DND-41 (cell line): Measurements from ENCODE around the gene PCNT.

ENCODE experiments used
- ATAC-seq: fragments of 200-7000 bp; cut with Tn5 transposase; 3 replicates; pipeline ENCODE4 v1.9.1; 2021; ENCODE audit warnings: low read depth; ENCODE audit not compliant: insufficient read depth
- DNase-seq: peaks from one replicate; pipeline ENCODE4 v3.0.0-alpha.2; 2020
- H2AFZ ChIP-seq: 2 replicates; pipeline ENCODE4 v1.6.0; 2012; ENCODE audit warnings: low read depth, low read length
- H3K27ac ChIP-seq: 2 replicates; pipeline ENCODE4 v1.5.1; 2012; ENCODE audit warnings: low read length, inconsistent platforms
- H3K27me3 ChIP-seq: fragments of 200-600 bp; sonication (generic); 2 replicates; pipeline ENCODE4 v1.6.0; 2012; ENCODE audit warnings: low read length, mild to moderate bottlenecking, inconsistent platforms; ENCODE audit not compliant: insufficient read depth, poor library complexity
- H3K36me3 ChIP-seq: 2 replicates; pipeline ENCODE4 v1.5.1; 2012; ENCODE audit warnings: low read length, inconsistent platforms; ENCODE audit not compliant: insufficient read depth
- H3K4me1 ChIP-seq: 2 replicates; pipeline ENCODE4 v1.5.1; 2012; ENCODE audit warnings: mild to moderate bottlenecking, low read length; ENCODE audit not compliant: insufficient read depth
- H3K4me2 ChIP-seq: 2 replicates; pipeline ENCODE4 v1.6.0; 2012; ENCODE audit warnings: mild to moderate bottlenecking, moderate library complexity, low read length, inconsistent platforms; ENCODE audit not compliant: insufficient read depth
- H3K4me3 ChIP-seq, 2 experiments: fragments of 200-600 bp in 1 of 2; shearing (Covaris generic) in 1 of 2; 2 replicates each; pipeline ENCODE4 v1.5.1; 2012 to 2016; ENCODE audit warnings: inconsistent platforms in 2 of 2, low read length in 2 of 2, mild to moderate bottlenecking in 2 of 2, low read depth in 1 of 2, moderate library complexity in 1 of 2
- H3K79me2 ChIP-seq: 2 replicates; pipeline ENCODE4 v1.6.0; 2012; ENCODE audit warnings: low read length, inconsistent platforms; ENCODE audit not compliant: insufficient read depth
- H3K9ac ChIP-seq: 2 replicates; pipeline ENCODE4 v1.6.0; 2012; ENCODE audit warnings: low read depth, mild to moderate bottlenecking, inconsistent platforms, low read length, moderate library complexity
- H3K9me3 ChIP-seq: 2 replicates; pipeline ENCODE4 v1.5.1; 2012; ENCODE audit warnings: low read length, moderate library complexity, mild to moderate bottlenecking, inconsistent platforms; ENCODE audit not compliant: insufficient read depth, severe bottlenecking
- H4K20me1 ChIP-seq: 2 replicates; pipeline ENCODE4 v1.6.0; 2012; ENCODE audit warnings: low read length; ENCODE audit not compliant: insufficient read depth
- CTCF ChIP-seq: IDR thresholded peaks from 2 replicates; pipeline ENCODE4 v1.5.1; 2012; ENCODE audit warnings: borderline replicate concordance, low read length, moderate library complexity, mild to moderate bottlenecking; ENCODE audit not compliant: poor library complexity, severe bottlenecking; ENCODE audit errors: extremely low read depth
- EZH2 ChIP-seq: IDR thresholded peaks from 3 replicates; pipeline ENCODE4 v1.6.1; 2012; ENCODE audit warnings: borderline replicate concordance, low read depth, mild to moderate bottlenecking, moderate library complexity, low read length, inconsistent platforms; ENCODE audit not compliant: severe bottlenecking

PCNT gene

GRCh38 chr21:46336603-46337002 lies 12.6 kb downstream of the PCNT start:
- Histone ChIP-seq H3K36me3 (peaks cover 73% of the 10 kb centered on the region), H4K20me1 (peaks cover 30% of the 10 kb centered on the region), H3K9ac (no peak overlapping the region), H3K79me2 (peaks cover 79% of the 10 kb centered on the region), H3K4me1 (no peaks in the 10 kb centered on the region), H3K4me2 (no peak overlapping the region), H3K9me3 (no peaks in the 10 kb centered on the region), H3K27me3 (no peaks in the 10 kb centered on the region), H2AFZ (no peak overlapping the region), H3K27ac (no peak overlapping the region), H3K4me3 (no peak overlapping the region)
- no peak for TF ChIP-seq EZH2
- no peak for TF ChIP-seq CTCF
- ATAC-seq (no peak), DNase-seq (no peak)

DNA sequence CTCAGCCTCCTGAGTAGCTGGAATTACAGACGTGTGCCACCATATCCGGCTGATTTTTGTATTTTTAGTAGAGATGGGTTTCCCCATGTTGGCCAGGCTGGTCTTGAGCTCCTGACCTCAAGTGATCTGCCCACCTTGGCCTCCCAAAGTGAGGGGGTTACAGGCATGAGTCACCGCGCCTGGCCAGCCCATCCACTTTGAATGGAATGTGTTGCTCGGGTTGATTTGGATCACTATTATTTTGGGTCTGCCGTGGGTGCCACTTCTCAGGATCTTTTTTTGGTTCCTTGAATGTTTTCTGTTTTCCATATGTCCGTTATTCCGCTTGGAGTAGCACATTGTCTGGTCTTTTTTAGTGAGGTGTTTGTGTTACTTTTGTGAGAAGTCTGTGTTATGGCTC lies 17.0 kb downstream of the PCNT start:
- Histone ChIP-seq H3K4me1 (no peaks in the 10 kb centered on the region), H2AFZ (no peak overlapping the region), H3K9me3 (no peaks in the 10 kb centered on the region), H3K27ac (no peak overlapping the region), H3K9ac (no peak overlapping the region), H3K27me3 (no peaks in the 10 kb centered on the region), H3K4me3 (no peak overlapping the region), H3K79me2 (peaks cover 90% of the 10 kb centered on the region), H3K4me2 (no peak overlapping the region), H4K20me1 (peaks cover 43% of the 10 kb centered on the region), H3K36me3 (peaks cover 71% of the 10 kb centered on the region)
- TF ChIP-seq CTCF (no peak), EZH2 (no peak)
- ATAC-seq = no peak
- DNase-seq = no peak

- no peak overlapping the region for H3K9ac ChIP-seq
- no peaks in the 10 kb centered on the region for H3K4me1 ChIP-seq
- H3K36me3 ChIP-seq = peaks cover 74% of the 10 kb centered on the region
- ATAC-seq = no peak
- no peak overlapping the region for H3K27ac ChIP-seq
- H3K9me3 ChIP-seq = no peaks in the 10 kb centered on the region
- H4K20me1 ChIP-seq = peaks cover 57% of the 10 kb centered on the region
- no peak overlapping the region for H2AFZ ChIP-seq
- H3K4me2 ChIP-seq = no peak overlapping the region
- no peak for TF ChIP-seq CTCF
- TF ChIP-seq EZH2 = no peak
- H3K79me2 ChIP-seq = peaks cover 73% of the 10 kb centered on the region
- no peak overlapping the region for H3K4me3 ChIP-seq
- DNase-seq = no peak
- H3K27me3 ChIP-seq = no peaks in the 10 kb centered on the region
Measured at GRCh38 chr21:46344219-46344915, 20.4 kb downstream of the PCNT start.
